NCI-H1092 treated with DMSO at 0.1 percent for 48 hours (cell line): ENCODE data around the gene MAP3K5.
"Not testable (repeated sequence)": the region's sequence is repeated elsewhere in the genome, so short reads cannot be mapped to it uniquely, and the experiment has no call there.

Source experiments
- DNase-seq: peaks from one replicate; lab custom pipeline; 2025; lab: John Stamatoyannopoulos, UW

Gene MAP3K5, protein sequence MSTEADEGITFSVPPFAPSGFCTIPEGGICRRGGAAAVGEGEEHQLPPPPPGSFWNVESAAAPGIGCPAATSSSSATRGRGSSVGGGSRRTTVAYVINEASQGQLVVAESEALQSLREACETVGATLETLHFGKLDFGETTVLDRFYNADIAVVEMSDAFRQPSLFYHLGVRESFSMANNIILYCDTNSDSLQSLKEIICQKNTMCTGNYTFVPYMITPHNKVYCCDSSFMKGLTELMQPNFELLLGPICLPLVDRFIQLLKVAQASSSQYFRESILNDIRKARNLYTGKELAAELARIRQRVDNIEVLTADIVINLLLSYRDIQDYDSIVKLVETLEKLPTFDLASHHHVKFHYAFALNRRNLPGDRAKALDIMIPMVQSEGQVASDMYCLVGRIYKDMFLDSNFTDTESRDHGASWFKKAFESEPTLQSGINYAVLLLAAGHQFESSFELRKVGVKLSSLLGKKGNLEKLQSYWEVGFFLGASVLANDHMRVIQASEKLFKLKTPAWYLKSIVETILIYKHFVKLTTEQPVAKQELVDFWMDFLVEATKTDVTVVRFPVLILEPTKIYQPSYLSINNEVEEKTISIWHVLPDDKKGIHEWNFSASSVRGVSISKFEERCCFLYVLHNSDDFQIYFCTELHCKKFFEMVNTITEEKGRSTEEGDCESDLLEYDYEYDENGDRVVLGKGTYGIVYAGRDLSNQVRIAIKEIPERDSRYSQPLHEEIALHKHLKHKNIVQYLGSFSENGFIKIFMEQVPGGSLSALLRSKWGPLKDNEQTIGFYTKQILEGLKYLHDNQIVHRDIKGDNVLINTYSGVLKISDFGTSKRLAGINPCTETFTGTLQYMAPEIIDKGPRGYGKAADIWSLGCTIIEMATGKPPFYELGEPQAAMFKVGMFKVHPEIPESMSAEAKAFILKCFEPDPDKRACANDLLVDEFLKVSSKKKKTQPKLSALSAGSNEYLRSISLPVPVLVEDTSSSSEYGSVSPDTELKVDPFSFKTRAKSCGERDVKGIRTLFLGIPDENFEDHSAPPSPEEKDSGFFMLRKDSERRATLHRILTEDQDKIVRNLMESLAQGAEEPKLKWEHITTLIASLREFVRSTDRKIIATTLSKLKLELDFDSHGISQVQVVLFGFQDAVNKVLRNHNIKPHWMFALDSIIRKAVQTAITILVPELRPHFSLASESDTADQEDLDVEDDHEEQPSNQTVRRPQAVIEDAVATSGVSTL (N-terminal part only)

DNA sequence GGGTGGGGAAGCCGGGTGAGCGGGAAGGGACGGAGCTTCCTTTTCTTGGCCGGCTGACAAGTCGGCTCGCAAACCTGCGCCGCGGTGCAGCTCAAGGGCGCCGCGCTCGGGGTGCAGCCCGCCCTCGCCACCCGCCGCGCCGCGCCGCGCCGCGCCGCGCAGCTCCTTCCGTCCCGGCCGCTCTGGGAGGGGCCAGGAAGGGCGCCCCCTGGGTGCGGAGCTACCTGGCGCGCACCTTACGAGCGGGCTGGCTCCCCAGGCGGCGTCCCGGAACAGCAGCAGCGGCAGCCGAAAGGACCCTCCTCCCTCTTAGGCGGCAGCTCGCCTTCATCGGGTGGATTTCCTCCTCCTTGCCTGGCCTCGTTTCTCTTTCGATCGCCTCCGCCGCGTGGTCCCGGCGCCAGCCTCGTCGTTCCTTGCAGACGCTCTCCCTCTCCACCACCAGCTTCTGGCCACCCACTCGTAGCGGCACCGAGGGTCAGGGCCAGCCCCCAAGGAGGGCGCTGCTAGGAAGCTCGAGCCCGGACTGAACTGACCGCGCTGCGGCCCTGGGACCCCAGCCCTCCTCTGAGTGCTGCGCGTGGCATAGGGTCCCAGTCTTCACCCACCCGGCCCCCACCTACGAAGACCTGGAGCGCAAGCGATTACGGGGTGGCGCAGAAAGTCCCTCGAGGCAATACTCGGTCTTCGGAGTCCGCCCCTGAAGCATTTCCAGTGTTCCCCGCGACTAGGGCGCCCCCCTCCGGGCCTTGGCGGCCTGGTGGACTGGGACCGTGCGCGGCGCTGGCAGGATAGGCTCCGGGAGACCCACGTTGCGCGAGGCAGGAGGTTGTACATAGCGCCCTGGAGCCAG is at the start of gene MAP3K5:
TSS of gene MAP3K5 (minus strand) at position 68 of the 853 bp plus-strand sequence. CDS start 320 bp downstream, outside the sequence.
- DNase-seq: peak; percentile 73

DNA sequence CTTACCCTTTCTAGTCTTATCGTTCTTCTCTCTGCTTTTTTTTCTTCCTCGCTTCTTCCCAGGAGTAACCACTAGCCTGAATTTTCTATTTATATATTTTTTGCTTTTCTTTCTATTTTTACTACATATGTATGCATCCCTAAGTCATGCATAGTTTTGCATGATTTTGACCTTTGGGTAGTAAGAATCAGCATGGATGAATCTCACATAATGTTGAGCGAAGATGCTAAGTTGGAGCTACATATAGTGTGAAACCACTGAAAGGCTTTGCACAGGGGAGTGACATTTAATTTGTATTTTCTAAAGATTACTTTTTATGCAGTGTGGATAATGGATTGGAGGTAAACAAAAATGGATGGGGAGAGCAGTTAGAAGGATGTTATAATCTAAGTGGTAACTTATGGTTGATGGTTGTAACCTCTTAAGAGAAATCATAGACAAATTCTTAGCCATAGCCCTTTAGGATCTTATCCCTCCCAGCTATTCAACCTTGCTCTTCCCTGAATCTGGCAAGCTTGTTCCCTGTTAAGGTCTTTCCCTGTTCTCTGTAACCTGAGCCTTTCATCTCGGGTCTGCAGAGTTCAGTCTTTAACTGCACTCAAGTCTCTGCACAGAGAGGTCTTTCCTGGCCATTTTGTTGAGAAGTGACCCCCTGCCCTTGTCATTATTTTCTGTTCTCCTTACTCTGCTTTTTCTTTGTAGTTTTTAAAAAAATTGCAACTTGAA is 48.2 kb upstream of the MAP3K5 start:
- no peak for DNase-seq

DNA sequence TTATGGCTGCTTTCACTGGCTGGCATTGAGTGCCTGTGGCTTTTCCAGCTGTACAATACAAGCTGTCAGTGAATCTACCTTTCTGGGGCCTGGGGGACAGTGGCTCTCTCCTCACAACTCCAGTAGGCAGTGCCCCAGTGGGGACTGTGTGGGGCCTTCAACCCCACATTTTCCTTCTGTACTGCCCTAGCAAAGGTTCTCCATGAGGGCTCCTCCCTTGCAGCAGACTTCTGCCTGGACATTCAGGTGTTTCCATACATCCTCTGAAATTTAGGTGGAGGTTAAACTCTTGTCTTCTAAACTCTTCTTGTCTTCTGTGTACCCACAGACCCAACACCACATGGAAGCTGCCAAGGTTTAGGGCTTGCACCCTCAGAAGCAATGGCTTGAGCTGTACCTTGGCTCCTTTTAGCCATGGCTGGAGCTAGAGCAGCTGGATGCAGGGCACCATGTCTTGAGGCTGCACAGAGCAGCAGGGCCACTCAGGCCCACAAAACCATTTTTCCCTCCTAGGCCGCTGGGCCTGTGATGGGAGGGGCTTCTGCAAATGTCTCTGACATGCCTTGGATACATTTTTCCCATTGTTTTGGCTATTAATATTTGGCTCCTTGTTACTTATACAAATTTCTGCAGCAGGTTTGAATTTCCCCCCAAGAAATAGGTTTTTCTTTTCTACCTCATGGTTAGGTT is 39.7 kb upstream of the MAP3K5 start:
- DNase-seq: no peak

DNA sequence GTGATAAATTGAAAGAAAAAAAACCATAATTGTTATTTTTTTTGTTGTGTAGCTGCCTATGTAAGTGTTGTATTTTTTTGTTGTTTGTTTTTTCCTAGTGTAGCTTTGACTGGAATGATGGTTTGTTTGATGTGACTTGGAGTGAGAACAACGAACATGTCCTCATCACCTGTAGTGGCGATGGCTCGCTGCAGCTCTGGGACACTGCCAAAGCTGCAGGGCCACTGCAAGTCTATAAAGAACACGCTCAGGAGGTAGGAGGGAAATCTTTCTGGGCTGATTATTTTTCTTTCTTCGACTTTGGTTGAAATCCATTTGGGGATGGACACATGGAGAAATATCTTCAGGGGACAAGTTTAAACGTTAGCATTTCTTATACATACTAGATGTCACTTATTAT is 33.9 kb upstream of the MAP3K5 start:
- no peak for DNase-seq

DNA sequence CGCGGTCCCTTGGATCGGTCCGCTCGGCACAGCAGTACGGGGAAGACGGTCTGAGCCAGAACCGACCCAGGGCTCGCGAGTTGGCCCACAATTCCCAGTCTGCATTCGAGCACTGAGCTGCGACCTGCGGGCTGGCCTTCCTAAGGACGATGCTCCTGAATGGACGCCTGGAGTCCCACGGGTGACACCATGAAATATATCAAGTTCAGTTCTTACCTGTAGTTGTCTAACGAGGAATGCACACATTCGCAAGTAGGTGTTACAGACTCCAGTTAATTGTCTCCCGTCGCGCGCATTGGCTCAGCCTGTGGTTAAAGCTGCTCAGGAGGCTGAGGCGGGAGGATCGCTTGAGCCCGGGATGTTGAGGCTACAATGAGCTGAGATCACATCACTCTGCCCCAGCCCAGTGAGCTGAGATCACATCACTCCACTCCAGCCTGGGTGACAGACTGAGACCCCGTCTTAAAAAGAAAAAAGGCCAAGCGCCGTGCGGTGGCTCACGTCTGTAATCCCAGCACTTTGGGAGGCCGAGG is 30.9 kb upstream of the MAP3K5 start:
- no peak for DNase-seq

DNA sequence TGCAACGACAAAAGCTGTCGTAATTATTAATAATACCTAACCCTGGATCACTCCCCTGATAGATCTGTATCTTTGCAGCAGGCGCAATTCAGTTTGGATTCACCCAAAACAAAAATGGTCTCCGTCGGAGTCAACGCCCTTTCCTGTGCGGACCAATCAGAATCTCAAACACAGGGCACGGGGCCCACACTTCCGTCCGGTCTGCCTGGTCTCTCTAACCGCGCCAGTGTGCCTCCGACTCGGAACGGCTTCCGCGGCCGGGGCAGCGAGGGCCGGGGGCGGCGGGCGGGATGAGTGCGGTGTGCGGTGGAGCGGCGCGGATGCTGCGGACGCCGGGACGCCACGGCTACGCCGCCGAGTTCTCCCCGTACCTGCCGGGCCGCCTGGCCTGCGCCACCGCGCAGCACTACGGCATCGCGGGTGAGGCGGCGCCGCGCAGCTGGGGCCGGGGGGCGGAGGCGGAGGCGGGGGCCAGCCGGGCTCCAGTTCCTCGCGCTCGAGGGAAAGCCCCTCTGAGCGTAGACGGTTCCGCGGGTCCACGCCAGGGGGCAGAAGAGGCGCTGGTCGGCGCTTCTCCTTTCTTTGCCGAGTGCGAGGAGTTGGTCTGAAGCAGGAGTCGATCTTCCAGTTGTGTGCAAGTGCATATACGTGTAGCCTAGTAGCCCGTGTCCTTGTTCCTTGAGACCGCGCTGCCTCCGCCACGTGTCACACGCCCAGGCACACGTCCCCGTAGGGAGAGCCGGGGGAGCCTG is 30.3 kb upstream of the MAP3K5 start, which contains the start of gene PEX7:
TSS of gene PEX7 (plus strand) at position 217 of the 752 bp plus-strand sequence. CDS start at position 291, 74 bp downstream.
- DNase-seq: peak; percentile 83

DNA sequence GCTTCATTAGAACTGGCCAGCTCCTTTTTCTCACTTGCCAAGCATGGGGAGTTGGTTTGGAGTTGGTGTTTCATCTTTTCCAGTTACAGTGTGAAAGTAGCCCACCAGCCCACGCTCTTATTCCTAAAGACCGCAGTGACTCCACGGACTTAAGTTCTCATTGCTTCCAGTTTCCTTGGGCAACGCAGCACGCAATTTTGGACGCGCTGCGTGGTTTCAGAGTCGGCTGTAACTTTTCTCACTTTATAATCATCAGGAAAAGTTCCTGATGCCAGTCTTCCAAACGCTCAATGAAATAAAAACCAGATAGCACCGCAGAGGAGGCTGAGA is 29.7 kb upstream of the MAP3K5 start:
- no peak for DNase-seq

DNA sequence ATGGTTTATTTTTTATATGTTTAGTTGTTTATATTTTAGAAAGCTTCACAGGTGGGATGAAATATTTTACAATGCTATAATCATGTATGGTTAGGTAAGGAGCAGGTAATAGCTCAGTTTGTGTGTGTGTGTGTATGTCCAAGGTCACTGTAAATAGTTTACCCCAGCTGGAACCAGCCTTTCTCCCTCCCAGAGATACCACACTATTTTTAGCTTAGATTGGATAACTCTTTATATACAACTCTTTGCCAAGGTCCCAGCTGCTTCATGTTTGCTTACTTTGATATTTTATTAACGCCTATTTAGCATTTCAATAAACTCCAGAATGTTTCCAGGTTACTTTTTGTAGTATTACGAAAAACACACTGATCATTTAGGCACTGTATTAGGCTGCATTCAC is 28.3 kb upstream of the MAP3K5 start:
- DNase-seq: no peak

DNA sequence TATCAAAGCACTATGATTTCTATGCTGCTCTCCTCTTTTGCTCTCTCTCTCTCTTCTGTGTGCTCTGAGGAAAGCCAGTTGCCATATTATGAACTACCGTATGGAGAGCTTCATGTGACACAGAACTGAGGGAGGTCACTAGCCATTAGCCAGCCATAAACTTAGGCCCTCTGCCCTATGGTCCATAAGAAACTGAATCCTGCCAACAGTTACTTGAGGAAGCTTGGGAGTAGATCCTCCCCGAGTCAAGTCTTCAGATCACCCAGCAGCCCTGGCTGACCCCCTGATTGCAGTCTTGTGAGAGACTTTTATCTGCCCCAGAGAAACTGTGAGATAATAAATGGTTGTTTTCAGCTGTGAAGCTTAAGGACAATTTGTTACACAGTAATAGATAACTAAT is 24.4 kb upstream of the MAP3K5 start:
- no peak for DNase-seq

DNA sequence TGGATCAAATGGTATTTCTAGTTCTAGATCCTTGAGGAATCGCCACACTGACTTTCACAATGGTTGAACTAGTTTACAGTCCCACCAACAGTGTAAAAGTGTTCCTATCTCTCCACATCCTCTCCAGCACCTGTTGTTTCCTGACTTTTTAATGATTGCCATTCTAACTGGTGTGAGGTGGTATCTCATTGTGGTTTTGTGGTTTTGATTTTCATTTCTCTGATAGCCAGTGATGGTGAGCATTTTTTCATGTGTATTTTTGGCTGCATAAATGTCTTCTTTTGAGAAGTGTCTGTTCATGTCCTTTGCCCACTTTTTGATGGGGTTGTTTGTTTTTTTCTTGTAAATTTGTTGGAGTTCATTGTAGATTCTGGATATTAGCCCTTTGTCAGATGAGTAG is 23.3 kb upstream of the MAP3K5 start:
- not testable (repeated sequence) for DNase-seq

DNA sequence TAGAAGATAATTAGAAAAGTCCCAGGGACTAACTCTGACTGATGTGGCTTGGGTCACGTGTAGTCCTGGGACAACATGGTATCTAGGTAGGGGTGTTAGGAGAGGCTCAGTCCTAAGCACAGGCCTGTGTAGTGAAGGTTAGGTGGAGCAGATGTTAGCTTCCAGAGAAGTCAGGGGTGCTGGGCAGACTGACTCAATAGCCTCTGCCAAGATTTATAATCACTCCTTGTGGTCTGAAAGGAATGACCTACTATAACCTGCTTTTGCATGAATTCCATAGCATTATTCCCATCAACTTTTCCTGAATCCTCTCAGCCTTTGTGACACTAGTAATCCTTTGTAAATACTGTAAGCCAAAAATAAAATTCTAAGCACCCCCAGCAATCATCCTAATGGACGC is 19.9 kb upstream of the MAP3K5 start:
- no peak for DNase-seq

DNA sequence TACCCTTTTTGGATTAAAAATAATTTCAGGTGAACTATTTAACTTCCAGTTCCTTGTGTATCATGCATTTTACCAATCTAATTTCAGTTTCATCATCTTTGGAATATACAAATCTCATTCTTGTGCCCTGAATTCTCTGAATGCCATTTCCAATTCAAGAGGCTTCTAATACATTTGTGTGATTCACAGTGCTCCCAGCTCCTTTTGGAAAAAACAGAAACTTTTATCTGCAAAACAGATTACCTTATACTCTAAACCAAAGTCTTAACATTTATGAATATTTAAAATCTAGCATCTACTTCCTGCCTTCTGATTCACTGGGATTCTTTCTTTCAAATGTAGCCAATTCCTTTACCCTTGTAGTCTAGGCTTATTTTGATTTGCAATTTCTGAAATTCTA is 19.0 kb upstream of the MAP3K5 start:
- DNase-seq: no peak

DNA sequence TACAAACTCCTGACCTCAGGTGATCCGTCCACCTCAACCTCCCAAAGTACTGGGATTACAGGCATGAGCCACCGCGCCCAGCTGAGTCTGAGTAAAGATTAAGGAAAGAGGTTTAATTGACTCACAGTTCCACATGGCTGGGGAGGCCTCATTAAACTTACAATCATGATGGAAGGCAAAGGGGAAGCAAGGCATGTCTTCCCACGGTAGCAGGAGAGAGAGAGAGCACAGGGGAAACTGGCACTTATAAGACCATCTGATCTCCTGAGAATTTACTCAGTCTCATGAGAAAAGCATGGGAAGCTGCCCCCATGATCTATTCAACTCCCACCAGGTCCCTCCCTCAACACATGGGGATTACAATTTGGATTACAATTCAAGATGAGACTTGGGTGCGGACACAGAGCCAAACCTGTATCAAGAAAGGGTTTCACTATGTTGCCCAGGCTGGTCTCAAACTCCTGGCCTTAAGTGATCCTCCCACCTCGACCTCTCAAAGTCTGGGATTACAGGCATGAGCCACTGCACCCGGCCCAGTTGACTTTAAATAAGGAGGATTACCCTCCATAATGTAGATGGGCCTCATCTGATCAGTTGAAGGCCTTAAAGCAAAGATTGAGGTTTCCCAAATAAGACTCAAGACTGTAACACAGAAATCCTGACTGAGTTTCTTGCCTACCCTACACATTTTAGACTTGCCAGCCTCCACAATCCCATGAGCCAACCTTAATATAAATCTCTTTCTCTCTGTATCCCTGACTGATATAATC is 17.0 kb upstream of the MAP3K5 start:
- DNase-seq: no peak

DNA sequence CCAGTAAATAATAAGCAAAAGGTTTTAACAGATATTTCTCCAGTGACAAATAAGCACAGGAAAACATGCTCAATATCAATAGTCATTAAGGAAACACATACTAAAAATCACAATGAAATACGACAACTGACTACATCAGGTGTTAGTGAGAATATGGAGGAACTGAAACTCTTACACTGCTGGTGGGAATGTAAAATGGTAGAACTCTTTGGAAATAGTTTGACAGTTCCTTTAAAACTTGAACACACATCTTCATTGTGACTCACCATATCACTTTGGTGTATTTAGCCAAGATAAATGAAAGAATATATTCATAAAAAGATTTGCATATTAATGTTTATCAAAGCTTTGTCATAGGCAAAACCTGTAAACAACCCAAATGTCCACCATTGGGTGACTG is 11.3 kb upstream of the MAP3K5 start:
- no peak for DNase-seq

DNA sequence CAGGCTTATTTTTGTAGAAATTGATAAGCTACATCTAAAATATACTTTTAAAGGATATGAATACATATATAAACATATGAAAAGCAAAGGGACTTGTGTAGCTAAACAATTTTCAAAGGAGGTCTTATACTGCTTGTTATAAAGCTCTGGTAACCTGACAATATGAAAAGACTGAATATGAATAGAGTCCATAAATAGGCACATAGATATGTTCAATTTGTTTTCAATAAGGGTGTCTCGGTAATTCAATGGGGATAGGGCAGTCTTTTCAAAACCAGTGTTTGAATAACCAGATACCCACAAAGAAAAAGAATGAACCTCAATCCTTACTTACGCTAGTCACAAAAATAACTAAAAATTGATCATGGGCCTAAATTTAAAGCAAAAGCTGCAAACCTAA is 9.3 kb upstream of the MAP3K5 start:
- DNase-seq: no peak

DNA sequence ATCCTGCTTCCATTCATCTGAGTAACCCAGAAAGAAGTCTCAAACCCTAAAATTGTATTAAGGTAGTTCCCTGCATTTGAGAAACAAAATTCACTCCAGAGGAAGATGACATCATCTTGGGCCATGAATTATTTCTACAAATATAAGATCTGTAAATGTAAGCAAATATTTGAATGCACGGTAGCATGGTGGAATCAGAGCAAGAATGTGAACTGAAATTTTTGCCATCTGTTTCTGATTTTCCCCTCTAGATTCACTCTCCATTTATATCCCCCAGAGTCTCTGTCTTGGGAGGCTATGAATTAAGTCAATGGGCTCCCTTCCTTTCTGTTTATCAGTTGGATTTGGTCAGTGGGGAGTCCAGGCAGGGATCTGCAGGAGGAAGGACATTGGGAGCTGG is 5.8 kb upstream of the MAP3K5 start:
- no peak for DNase-seq

DNA sequence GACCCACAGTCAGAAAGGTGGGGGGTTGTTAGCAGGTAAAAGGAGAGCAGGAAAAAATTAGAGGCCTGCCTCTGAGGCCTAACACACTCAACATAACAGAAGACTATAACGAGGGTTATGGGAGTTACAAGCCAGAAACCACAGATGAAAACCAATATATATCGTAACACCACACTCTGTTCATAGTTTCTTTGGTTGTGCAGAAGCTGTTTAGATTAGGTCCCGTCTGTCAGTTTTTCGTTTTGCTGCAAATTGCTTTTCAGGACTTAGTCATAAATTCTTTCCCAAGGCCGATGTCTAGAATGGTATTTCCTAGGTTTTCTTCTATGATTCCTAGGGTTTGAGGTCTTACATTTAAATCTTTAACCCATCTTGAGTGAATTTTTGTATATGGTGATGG is 3.7 kb upstream of the MAP3K5 start:
- no peak for DNase-seq

DNA sequence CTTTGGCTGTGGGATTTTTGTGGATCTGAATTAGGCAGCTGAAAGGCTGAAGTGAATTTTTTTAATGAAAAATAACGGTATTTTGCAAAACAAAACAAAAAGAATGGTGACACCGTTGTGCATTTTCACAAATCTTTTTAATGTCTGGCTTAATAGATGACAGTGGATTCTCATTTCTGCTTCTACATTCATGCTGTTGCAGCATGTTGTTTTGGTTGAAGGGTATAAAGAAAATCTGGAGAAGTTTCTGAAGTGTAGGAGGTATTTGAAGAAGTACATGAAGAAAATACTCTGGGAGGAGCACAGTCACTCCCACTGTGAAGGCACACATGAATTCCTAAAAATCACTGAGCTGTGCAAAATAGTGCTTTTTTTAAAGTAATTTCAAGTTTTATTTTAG is 3.1 kb upstream of the MAP3K5 start:
- DNase-seq: no peak
